ENCODE data around the gene TEX13A.
"Not testable (repeated sequence)": the region's sequence is repeated elsewhere in the genome, so short reads cannot be mapped to it uniquely, and the experiment has no call there.

The TEX13A gene

GRCh38 chrX:105260291-105261043, 40.0 kb upstream of the TEX13A start:
- no peak for DNase-seq (ENCODE audit: low read depth)
- no peak overlapping the region for H3K4me3 ChIP-seq (ENCODE audit: low read depth, low read length)
- TF ChIP-seq CTCF (IDR thresholded peaks at IDR 0.05; ENCODE audit: low read depth, low read length, missing control alignments): no peak

GRCh38 chrX:105241056-105241455, 20.6 kb upstream of the TEX13A start:
- no peak overlapping the region for H3K4me3 ChIP-seq (ENCODE audit: low read depth, low read length)
- no peak for DNase-seq (ENCODE audit: low read depth)
- no peak for TF ChIP-seq CTCF (IDR thresholded peaks at IDR 0.05; ENCODE audit: low read depth, low read length, missing control alignments)

- not testable (repeated sequence) for DNase-seq (ENCODE audit: low read depth); H3K4me3 ChIP-seq (ENCODE audit: low read depth, low read length)
These were observed 16.9 kb upstream of the TEX13A start for GRCh38 chrX:105237407-105237806.

- no peak for TF ChIP-seq CTCF (IDR thresholded peaks at IDR 0.05; ENCODE audit: low read depth, low read length, missing control alignments)
- DNase-seq (ENCODE audit: low read depth): no peak
- H3K4me3 ChIP-seq (ENCODE audit: low read depth, low read length): no peak overlapping the region
These were observed 8.7 kb upstream of the TEX13A start for GRCh38 chrX:105229146-105229545.

- no peak for DNase-seq (ENCODE audit: low read depth)
- no peak for TF ChIP-seq CTCF (IDR thresholded peaks at IDR 0.05; ENCODE audit: low read depth, low read length, missing control alignments)
- H3K4me3 ChIP-seq (ENCODE audit: low read depth, low read length): no peak overlapping the region
These were observed 8.1 kb upstream of the TEX13A start for GRCh38 chrX:105228602-105229001.

GRCh38 chrX:105226499-105226898, 6.0 kb upstream of the TEX13A start:
- no peak for TF ChIP-seq CTCF (IDR thresholded peaks at IDR 0.05; ENCODE audit: low read depth, low read length, missing control alignments)
- no peak overlapping the region for H3K4me3 ChIP-seq (ENCODE audit: low read depth, low read length)
- no peak for DNase-seq (ENCODE audit: low read depth)

GRCh38 chrX:105221374-105221773, 880 bp upstream of the TEX13A start:
- no peak for DNase-seq (ENCODE audit: low read depth)
- H3K4me3 ChIP-seq (ENCODE audit: low read depth, low read length): no peak overlapping the region
- no peak for TF ChIP-seq CTCF (IDR thresholded peaks at IDR 0.05; ENCODE audit: low read depth, low read length, missing control alignments)
